IPS-NIHi7 (cell line): Measurements from ENCODE around the gene SREBF2.
A peak's percentile ranks its signal among the peaks of the same experiment; 100 is the strongest.

Experiments
- DNase-seq: peaks from one replicate; pipeline ENCODE4 v3.0.0; 2012; ENCODE audit warnings: mixed read lengths; ENCODE audit errors: extremely low spot score

The SREBF2 gene

GRCh38 chr22:41920271-41920976 lies 87.5 kb downstream of the SREBF2 start:
- no peak for DNase-seq

- DNase-seq = no peak
Observed at GRCh38 chr22:41922328-41922727, 89.4 kb downstream of the SREBF2 start.

GRCh38 chr22:41922940-41923594 lies 90.2 kb downstream of the SREBF2 start:
- DNase-seq = no peak

- no peak for DNase-seq
Observed at GRCh38 chr22:41923595-41924276, 90.8 kb downstream of the SREBF2 start.

GRCh38 chr22:41925783-41926460 lies 93.0 kb downstream of the SREBF2 start:
- DNase-seq = peak; percentile 82

GRCh38 chr22:41927813-41928212 lies 94.9 kb downstream of the SREBF2 start:
- no peak for DNase-seq

GRCh38 chr22:41928593-41929417 lies 95.9 kb downstream of the SREBF2 start:
- DNase-seq = no peak

GRCh38 chr22:41929418-41929810 lies 96.5 kb downstream of the SREBF2 start:
- no peak for DNase-seq

- DNase-seq = no peak
Observed at GRCh38 chr22:41931701-41932269, 98.9 kb downstream of the SREBF2 start.

GRCh38 chr22:41932353-41932752 lies 99.4 kb downstream of the SREBF2 start:
- DNase-seq = no peak

GRCh38 chr22:41933411-41934177 lies 100.7 kb downstream of the SREBF2 start:
- no peak for DNase-seq

GRCh38 chr22:41934284-41935014 lies 101.5 kb downstream of the SREBF2 start:
- no peak for DNase-seq

- no peak for DNase-seq
Observed at GRCh38 chr22:41935015-41935351, 102.1 kb downstream of the SREBF2 start.

GRCh38 chr22:41935509-41935908 lies 102.6 kb downstream of the SREBF2 start:
- DNase-seq = no peak

GRCh38 chr22:41936894-41937169 lies 103.9 kb downstream of the SREBF2 start:
- no peak for DNase-seq

- DNase-seq = no peak
Observed at GRCh38 chr22:41939981-41940831, 107.3 kb downstream of the SREBF2 start.

- DNase-seq = peak; percentile 86
Observed at GRCh38 chr22:41940832-41941765, 108.2 kb downstream of the SREBF2 start.

GRCh38 chr22:41943661-41944209 lies 110.8 kb downstream of the SREBF2 start:
- DNase-seq = no peak
